ENCODE measurements around the gene ALDH1B1.

Gene ALDH1B1

DNA sequence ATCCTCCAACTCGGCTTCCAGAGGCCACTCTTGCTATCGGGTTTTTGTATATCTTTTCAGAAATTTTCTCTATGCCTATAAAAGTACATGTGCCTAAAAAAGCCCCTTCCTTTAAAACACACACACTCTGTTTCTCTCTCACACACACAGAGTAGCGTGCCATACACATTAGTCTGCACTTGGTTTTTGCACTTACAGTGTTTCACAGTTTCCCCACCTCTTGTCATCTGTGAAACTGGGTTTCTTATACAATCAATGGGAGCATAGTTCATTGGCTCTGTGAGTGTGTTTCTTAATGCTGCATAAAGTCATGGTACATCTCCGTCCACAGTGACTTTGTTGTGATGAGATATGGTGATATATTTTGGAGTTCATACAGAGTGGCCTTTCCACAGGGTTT lies 32.4 kb downstream of the ALDH1B1 start:
- H3K27me3 ChIP-seq (ENCODE audit: control insufficient read depth, insufficient read depth, low read length) = peaks cover 31% of the 10 kb centered on the region
- no peaks in the 10 kb centered on the region for H3K4me1 ChIP-seq (ENCODE audit: control insufficient read depth, insufficient read depth, low read length)
- H3K9me3 ChIP-seq (ENCODE audit: control insufficient read depth, low read length) = no peaks in the 10 kb centered on the region
- no peak overlapping the region for H3K4me3 ChIP-seq (ENCODE audit: low read length)
- H3K36me3 ChIP-seq (ENCODE audit: control insufficient read depth, insufficient read depth, low read length) = no peaks in the 10 kb centered on the region
- H3K9ac ChIP-seq (ENCODE audit: low read length) = no peak overlapping the region

DNA sequence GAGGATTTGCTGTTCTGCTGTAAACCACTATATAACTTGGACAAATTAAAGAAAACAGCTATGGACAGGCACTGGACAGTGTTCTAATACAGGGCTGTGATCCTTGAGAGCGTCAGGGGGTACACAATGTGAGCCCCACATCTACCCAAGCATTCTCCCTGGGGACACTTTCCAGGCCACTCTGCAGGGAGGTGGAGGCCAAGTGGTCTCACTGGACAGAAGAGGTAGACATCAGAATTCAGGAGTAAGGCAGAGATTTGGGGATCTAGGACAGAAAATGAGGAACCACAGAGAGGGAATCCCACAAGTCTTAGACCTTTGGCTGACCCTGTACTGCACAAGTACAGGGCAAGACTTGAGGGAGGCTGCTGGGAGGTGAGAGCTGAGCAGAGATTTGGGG lies 35.6 kb downstream of the ALDH1B1 start:
- H3K27me3 ChIP-seq (ENCODE audit: control insufficient read depth, insufficient read depth, low read length) = peaks cover 25% of the 10 kb centered on the region
- H3K9me3 ChIP-seq (ENCODE audit: control insufficient read depth, low read length) = no peaks in the 10 kb centered on the region
- no peak overlapping the region for H3K9ac ChIP-seq (ENCODE audit: low read length)
- H3K36me3 ChIP-seq (ENCODE audit: control insufficient read depth, insufficient read depth, low read length) = no peaks in the 10 kb centered on the region
- no peaks in the 10 kb centered on the region for H3K4me1 ChIP-seq (ENCODE audit: control insufficient read depth, insufficient read depth, low read length)
- no peak overlapping the region for H3K4me3 ChIP-seq (ENCODE audit: low read length)

GRCh38 chr9:38431116-38431515 lies 38.6 kb downstream of the ALDH1B1 start:
- Histone ChIP-seq H3K27me3 (ENCODE audit: control insufficient read depth, insufficient read depth, low read length) (peaks cover 4% of the 10 kb centered on the region), H3K4me3 (ENCODE audit: low read length) (no peak overlapping the region), H3K4me1 (ENCODE audit: control insufficient read depth, insufficient read depth, low read length) (peaks cover 12% of the 10 kb centered on the region), H3K36me3 (ENCODE audit: control insufficient read depth, insufficient read depth, low read length) (no peaks in the 10 kb centered on the region), H3K9ac (ENCODE audit: low read length) (no peak overlapping the region), H3K9me3 (ENCODE audit: control insufficient read depth, low read length) (no peaks in the 10 kb centered on the region)

- Histone ChIP-seq H3K9me3 (ENCODE audit: control insufficient read depth, low read length) (no peaks in the 10 kb centered on the region), H3K4me1 (ENCODE audit: control insufficient read depth, insufficient read depth, low read length) (peaks cover 25% of the 10 kb centered on the region), H3K9ac (ENCODE audit: low read length) (no peak overlapping the region), H3K4me3 (ENCODE audit: low read length) (no peak overlapping the region), H3K27me3 (ENCODE audit: control insufficient read depth, insufficient read depth, low read length) (peaks cover 4% of the 10 kb centered on the region), H3K36me3 (ENCODE audit: control insufficient read depth, insufficient read depth, low read length) (no peaks in the 10 kb centered on the region)
Measured at GRCh38 chr9:38432922-38433510, 40.5 kb downstream of the ALDH1B1 start.

DNA sequence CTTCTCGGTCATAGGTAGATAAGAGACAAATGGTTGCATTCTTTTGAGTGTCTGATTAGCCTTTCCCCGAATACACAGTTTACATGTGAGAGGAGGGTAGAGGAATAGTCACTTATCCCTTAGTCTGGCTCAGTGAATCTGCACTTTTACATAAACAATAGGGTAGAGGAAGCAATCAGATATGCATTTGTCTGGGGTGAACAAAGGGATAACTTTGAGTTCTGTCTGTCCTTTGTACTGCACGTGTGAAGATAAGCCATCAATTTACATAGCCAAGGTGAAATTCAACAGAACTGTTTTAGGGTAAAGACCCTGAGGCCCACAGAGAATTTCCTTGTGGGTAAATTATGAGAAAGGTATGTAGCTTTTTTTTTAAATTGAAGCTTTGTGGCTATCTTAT lies 41.9 kb downstream of the ALDH1B1 start:
- Histone ChIP-seq H3K9me3 (ENCODE audit: control insufficient read depth, low read length) (no peaks in the 10 kb centered on the region), H3K4me3 (ENCODE audit: low read length) (no peak overlapping the region), H3K36me3 (ENCODE audit: control insufficient read depth, insufficient read depth, low read length) (no peaks in the 10 kb centered on the region), H3K4me1 (ENCODE audit: control insufficient read depth, insufficient read depth, low read length) (peaks cover 26% of the 10 kb centered on the region), H3K9ac (ENCODE audit: low read length) (no peak overlapping the region), H3K27me3 (ENCODE audit: control insufficient read depth, insufficient read depth, low read length) (no peaks in the 10 kb centered on the region)

DNA sequence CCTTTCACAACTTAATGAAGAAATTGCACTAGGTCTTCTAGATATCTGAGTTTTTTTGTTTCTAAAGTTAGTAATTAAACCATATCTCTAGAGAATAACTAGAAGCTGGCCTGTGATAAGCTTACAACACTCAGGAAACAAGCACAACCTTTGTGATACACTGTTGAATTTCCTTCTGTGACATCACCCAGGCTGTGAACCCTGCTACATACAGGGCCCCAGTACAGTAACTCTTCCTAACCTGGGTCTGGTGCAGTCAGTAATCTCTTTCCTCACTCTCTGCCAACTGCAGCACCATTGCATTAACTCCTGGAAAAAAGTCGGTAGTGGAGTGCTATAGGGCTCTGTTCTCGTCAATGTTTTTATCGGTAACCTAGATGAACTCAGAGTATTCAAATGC lies 42.4 kb downstream of the ALDH1B1 start:
- H3K4me1 ChIP-seq (ENCODE audit: control insufficient read depth, insufficient read depth, low read length) = peaks cover 26% of the 10 kb centered on the region
- H3K4me3 ChIP-seq (ENCODE audit: low read length) = no peak overlapping the region
- no peaks in the 10 kb centered on the region for H3K9me3 ChIP-seq (ENCODE audit: control insufficient read depth, low read length)
- no peak overlapping the region for H3K9ac ChIP-seq (ENCODE audit: low read length)
- H3K27me3 ChIP-seq (ENCODE audit: control insufficient read depth, insufficient read depth, low read length) = no peaks in the 10 kb centered on the region
- H3K36me3 ChIP-seq (ENCODE audit: control insufficient read depth, insufficient read depth, low read length) = no peaks in the 10 kb centered on the region

GRCh38 chr9:38435521-38435920 lies 43.0 kb downstream of the ALDH1B1 start:
- Histone ChIP-seq H3K4me3 (ENCODE audit: low read length) (no peak overlapping the region), H3K4me1 (ENCODE audit: control insufficient read depth, insufficient read depth, low read length) (peaks cover 26% of the 10 kb centered on the region), H3K27me3 (ENCODE audit: control insufficient read depth, insufficient read depth, low read length) (no peaks in the 10 kb centered on the region), H3K9me3 (ENCODE audit: control insufficient read depth, low read length) (no peaks in the 10 kb centered on the region), H3K9ac (ENCODE audit: low read length) (no peak overlapping the region), H3K36me3 (ENCODE audit: control insufficient read depth, insufficient read depth, low read length) (no peaks in the 10 kb centered on the region)

DNA sequence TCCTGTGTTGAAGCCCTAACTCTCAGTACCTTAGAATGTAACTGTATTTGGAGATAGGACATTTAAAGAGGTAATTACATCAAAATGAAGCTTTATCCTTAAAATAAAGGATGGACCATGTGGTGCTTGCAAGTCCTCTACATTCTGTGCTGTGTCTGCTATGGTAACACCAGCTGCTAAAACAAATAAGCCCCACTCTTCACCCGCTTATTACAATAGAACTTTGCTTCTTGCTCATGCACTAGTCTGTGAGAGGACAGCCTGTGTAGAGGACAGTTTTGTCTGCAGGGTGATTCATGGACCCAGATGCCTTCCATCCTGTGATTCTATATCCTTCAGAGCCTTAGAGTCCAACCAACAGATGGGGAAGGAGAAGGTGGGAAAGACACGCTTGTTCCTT lies 44.2 kb downstream of the ALDH1B1 start:
- Histone ChIP-seq H3K36me3 (ENCODE audit: control insufficient read depth, insufficient read depth, low read length) (no peaks in the 10 kb centered on the region), H3K27me3 (ENCODE audit: control insufficient read depth, insufficient read depth, low read length) (no peaks in the 10 kb centered on the region), H3K9me3 (ENCODE audit: control insufficient read depth, low read length) (no peaks in the 10 kb centered on the region), H3K4me3 (ENCODE audit: low read length) (no peak overlapping the region), H3K4me1 (ENCODE audit: control insufficient read depth, insufficient read depth, low read length) (peaks cover 26% of the 10 kb centered on the region), H3K9ac (ENCODE audit: low read length) (no peak overlapping the region)

GRCh38 chr9:38437193-38437823 lies 44.8 kb downstream of the ALDH1B1 start:
- Histone ChIP-seq H3K9me3 (ENCODE audit: control insufficient read depth, low read length) (no peaks in the 10 kb centered on the region), H3K9ac (ENCODE audit: low read length) (peak overlapping the region; percentile 3), H3K27me3 (ENCODE audit: control insufficient read depth, insufficient read depth, low read length) (no peaks in the 10 kb centered on the region), H3K4me1 (ENCODE audit: control insufficient read depth, insufficient read depth, low read length) (peaks cover 27% of the 10 kb centered on the region), H3K4me3 (ENCODE audit: low read length) (no peak overlapping the region), H3K36me3 (ENCODE audit: control insufficient read depth, insufficient read depth, low read length) (no peaks in the 10 kb centered on the region)

DNA sequence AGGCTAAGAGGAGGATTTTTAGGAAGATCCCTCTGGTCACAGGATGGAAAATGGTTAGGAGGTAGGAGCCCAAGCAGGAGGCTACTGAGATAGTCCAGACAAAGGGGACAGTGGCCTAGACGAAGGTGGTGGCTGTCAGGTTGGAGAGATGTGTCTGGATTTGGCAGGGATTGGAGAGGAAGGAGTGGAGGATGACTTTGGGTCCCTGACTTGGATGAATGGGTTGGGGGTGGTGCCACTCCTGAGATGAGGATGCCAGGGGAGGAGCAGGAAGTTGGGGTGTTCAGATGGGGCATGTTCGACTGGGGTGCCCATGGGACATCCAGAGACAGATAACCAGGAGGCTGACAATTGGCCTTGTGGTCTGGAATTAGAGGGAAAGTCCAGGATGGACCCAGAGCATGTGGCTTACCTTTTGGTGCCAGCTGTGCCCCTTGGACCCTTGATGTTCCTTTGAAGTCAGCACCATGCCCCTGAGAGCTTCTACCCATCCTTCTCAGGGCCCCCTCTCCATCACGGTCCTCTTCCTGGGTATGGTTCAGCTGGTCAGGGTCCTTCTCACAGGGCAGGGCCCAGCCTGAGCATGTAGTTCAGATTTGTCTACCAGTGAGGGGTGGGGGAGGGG lies 46.9 kb downstream of the ALDH1B1 start:
- H3K27me3 ChIP-seq (ENCODE audit: control insufficient read depth, insufficient read depth, low read length) = no peaks in the 10 kb centered on the region

GRCh38 chr9:38439916-38440301 lies 47.4 kb downstream of the ALDH1B1 start:
- Histone ChIP-seq H3K9me3 (ENCODE audit: control insufficient read depth, low read length) (no peaks in the 10 kb centered on the region), H3K27me3 (ENCODE audit: control insufficient read depth, insufficient read depth, low read length) (no peaks in the 10 kb centered on the region), H3K9ac (ENCODE audit: low read length) (no peak overlapping the region), H3K4me3 (ENCODE audit: low read length) (no peak overlapping the region), H3K36me3 (ENCODE audit: control insufficient read depth, insufficient read depth, low read length) (no peaks in the 10 kb centered on the region), H3K4me1 (ENCODE audit: control insufficient read depth, insufficient read depth, low read length) (peaks cover 28% of the 10 kb centered on the region)

More for the DNA sequence above, 46.9 kb downstream of the ALDH1B1 start:
- H3K9ac ChIP-seq (ENCODE audit: low read length) = no peak overlapping the region
- no peaks in the 10 kb centered on the region for H3K36me3 ChIP-seq (ENCODE audit: control insufficient read depth, insufficient read depth, low read length)
- H3K4me1 ChIP-seq (ENCODE audit: control insufficient read depth, insufficient read depth, low read length) = peaks cover 29% of the 10 kb centered on the region
- no peak overlapping the region for H3K4me3 ChIP-seq (ENCODE audit: low read length)
- H3K9me3 ChIP-seq (ENCODE audit: control insufficient read depth, low read length) = no peaks in the 10 kb centered on the region

GRCh38 chr9:38440516-38440915 lies 48.0 kb downstream of the ALDH1B1 start:
- Histone ChIP-seq H3K9me3 (ENCODE audit: control insufficient read depth, low read length) (no peaks in the 10 kb centered on the region), H3K4me1 (ENCODE audit: control insufficient read depth, insufficient read depth, low read length) (peaks cover 25% of the 10 kb centered on the region)

More at GRCh38 chr9:38440516-38440915, 48.0 kb downstream of the ALDH1B1 start:
- H3K9ac ChIP-seq (ENCODE audit: low read length) = no peak overlapping the region
- no peaks in the 10 kb centered on the region for H3K27me3 ChIP-seq (ENCODE audit: control insufficient read depth, insufficient read depth, low read length)
- no peaks in the 10 kb centered on the region for H3K36me3 ChIP-seq (ENCODE audit: control insufficient read depth, insufficient read depth, low read length)
- H3K4me3 ChIP-seq (ENCODE audit: low read length) = no peak overlapping the region

Measured in mucosa of stomach (tissue), 1 donor.